ENCODE measurements around the gene SFT2D3. TPM values are rescaled to one million over a fixed set of nuclear protein-coding genes. Genes with fewer than 3 reads are reported as not detected.

The SFT2D3 gene
- total and polyA plus RNA-seq, 8 donors = 0.56 to 6.8 (median 2.8) TPM; not detected in 4

DNA sequence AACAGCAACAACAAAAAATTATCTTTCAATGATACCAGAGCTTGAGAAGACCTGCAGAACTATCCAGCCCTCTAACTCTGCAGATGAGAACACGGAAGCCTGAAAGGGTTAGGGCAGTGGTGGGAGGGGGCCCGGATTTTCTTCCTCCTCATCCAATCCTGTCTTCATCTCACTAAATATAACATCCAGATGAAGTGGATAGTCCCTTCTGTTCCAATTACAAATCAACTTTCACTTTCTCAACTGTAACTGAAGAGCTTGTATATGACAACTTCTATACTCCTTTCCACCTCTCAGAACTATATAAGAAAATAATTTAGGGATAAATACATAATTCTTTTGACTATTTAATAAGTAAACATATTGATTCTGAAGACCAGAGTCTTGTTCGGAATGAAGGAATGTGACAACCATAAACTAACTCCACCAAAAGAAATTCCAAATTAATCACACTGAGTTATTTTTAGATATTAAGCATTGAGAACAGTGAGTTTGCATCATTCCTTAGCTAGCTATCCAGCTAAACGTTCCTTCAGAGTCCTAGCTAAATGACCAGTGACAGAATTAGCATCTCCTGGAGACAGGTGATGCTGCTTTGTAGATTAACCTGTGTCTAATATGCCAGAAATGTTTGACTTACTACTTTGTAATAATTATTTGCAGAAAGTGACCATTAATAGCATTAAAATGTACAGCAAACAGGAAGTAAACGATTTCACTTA lies 32.7 kb downstream of the SFT2D3 start:
- H3K9me3 ChIP-seq = no peaks in the 10 kb centered on the region
- peak in 1 of 4 donors; percentile 22 for DNase-seq
- H3K27me3 ChIP-seq = no peaks in the 10 kb centered on the region
- peak; percentile 61 for ATAC-seq
- no peak overlapping the region for H3K4me3 ChIP-seq
- peak overlapping the region; percentile 6 to 69 for H3K27ac ChIP-seq
- intact Hi-C loops (cut with DNase I) = no loop called here
- TF ChIP-seq, protein P1, sequence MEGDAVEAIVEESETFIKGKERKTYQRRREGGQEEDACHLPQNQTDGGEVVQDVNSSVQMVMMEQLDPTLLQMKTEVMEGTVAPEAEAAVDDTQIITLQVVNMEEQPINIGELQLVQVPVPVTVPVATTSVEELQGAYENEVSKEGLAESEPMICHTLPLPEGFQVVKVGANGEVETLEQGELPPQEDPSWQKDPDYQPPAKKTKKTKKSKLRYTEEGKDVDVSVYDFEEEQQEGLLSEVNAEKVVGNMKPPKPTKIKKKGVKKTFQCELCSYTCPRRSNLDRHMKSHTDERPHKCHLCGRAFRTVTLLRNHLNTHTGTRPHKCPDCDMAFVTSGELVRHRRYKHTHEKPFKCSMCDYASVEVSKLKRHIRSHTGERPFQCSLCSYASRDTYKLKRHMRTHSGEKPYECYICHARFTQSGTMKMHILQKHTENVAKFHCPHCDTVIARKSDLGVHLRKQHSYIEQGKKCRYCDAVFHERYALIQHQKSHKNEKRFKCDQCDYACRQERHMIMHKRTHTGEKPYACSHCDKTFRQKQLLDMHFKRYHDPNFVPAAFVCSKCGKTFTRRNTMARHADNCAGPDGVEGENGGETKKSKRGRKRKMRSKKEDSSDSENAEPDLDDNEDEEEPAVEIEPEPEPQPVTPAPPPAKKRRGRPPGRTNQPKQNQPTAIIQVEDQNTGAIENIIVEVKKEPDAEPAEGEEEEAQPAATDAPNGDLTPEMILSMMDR (IDR thresholded peaks at IDR 0.05) = no peak
- peaks cover 0 to 6% of the 10 kb centered on the region in 2 donors for H3K36me3 ChIP-seq
- peaks cover 0 to 14% of the 10 kb centered on the region in 2 donors for H3K4me1 ChIP-seq

DNA sequence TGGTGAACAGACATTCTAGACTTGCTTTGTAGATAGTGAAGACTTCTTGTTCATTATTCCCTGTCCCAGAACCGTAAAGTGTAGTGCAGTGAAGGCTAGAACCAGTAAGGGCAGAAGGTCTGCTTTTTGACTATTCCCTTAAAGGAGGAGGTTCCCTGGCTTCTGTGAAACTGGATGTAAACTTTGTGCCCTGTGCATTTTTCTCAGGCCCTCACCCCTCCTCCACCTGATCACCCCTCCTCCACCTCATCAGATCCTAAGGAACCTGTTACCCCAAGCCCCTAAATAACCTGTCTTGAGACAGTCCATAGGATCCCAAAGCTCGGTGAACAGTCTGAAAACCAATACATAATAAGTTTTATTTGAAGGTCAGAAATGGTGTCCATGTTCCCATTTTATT lies 33.7 kb downstream of the SFT2D3 start:
- H3K4me1 ChIP-seq = peaks cover 0 to 14% of the 10 kb centered on the region in 2 donors
- H3K4me3 ChIP-seq = no peak overlapping the region
- ATAC-seq (peak; percentile 71), DNase-seq (peak in 1 of 4 donors; percentile 21)
- peaks cover 0 to 6% of the 10 kb centered on the region in 2 donors for H3K36me3 ChIP-seq
- TF ChIP-seq, protein P1 (IDR thresholded peaks at IDR 0.05) = no peak
- H3K27ac ChIP-seq = peak overlapping the region; percentile 6 to 69
- H3K27me3 ChIP-seq = no peaks in the 10 kb centered on the region
- intact Hi-C loops (cut with DNase I) = no loop called here
- no peaks in the 10 kb centered on the region for H3K9me3 ChIP-seq

DNA sequence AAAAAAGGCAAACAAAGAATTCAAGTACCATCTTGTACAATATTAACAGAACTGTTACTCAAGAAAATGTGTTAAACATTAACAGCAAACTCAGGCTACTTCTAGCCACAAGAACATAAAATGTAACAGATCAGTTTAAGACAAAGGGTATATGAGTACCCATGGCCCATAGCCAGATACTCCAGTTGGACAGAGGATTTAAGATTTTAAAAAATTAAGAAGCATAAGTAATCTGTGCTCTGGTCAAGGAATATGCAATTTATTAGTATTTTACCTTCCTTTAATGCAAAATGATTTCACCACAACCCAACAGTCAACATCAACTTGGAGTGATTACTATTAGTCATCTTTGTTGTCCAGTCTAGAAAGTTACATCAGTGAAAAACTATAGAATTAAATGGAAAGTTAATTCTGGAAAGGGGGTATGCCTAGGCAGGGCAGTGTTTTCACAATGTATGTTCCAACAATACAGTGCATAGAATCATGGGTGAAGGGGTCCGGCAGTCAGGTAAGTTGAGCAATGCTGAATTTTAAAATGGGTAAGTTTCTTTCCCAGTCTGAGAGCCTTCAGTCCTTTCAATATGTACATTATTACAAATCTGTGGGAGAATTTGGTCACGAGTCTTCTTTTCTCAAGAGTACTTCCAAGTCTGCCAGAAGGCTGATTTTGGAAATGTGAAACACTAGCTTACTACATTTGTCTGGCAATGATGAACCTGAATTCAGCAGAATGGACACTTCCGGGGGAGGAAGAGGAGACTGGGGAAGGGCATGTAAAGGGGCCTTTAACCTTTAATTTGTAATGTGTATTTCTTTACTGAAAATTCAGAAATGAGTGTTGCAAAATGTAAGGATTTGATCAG lies 34.5 kb downstream of the SFT2D3 start:
- TF ChIP-seq, protein P1 (IDR thresholded peaks at IDR 0.05) = no peak
- H3K27ac ChIP-seq = peak overlapping the region in 1 of 2 donors; percentile 69
- no peak overlapping the region for H3K4me3 ChIP-seq

DNA sequence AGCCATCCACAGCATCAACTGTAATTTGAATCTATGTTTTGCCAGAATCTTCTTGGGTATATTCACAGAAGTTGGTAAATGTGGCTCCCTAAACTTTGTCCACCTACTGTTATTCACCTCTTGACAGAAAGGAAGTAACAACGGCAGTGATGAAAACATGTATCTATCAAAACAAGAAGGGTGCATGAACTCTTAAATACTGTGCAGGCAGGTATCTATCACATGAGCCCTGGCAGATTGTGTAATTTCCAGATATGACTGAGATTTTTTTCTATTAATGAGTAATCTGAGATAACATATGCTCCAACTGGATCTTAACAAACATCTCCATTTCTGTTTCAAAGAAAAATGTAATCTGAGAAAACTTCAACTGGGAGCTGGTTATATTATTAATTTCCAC lies 36.6 kb downstream of the SFT2D3 start:
- Histone ChIP-seq H3K4me1 (peaks cover 0 to 14% of the 10 kb centered on the region in 2 donors), H3K36me3 (peaks cover 0 to 6% of the 10 kb centered on the region in 2 donors), H3K9me3 (no peaks in the 10 kb centered on the region), H3K27ac (no peak overlapping the region), H3K27me3 (no peaks in the 10 kb centered on the region), H3K4me3 (no peak overlapping the region)
- ATAC-seq (no peak), DNase-seq (no peak)
- TF ChIP-seq, protein P1 (IDR thresholded peaks at IDR 0.05) = no peak
- intact Hi-C loops (cut with DNase I) = no loop called here

More for the DNA sequence above, 34.5 kb downstream of the SFT2D3 start:
- peak in 2 of 4 donors; percentile 16 to 26 for DNase-seq
- intact Hi-C loops (cut with DNase I) = no loop called here
- Histone ChIP-seq H3K9me3 (no peaks in the 10 kb centered on the region), H3K4me1 (peaks cover 0 to 14% of the 10 kb centered on the region in 2 donors), H3K36me3 (peaks cover 0 to 6% of the 10 kb centered on the region in 2 donors), H3K27me3 (no peaks in the 10 kb centered on the region)
- ATAC-seq = peak; percentile 68

DNA sequence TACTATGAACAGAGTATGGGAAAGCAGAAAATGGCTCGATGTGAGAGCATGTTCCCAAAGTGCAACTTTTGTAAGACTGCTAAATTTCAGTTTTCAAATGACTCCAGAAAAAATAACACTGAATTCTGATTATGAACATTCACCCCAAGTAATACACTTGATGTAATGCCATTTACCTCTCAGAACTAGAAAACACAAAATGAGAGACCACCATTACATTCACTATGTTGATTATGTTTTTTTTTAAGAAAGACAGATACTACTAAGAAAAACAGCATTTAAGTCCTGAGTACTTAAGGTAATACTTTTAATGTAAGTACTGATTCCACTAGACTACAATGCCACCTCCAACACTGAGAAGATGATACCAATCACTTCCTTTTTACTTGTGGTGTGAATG lies 38.5 kb downstream of the SFT2D3 start:
- H3K27ac ChIP-seq = no peak overlapping the region
- DNase-seq (no peak), ATAC-seq (no peak)
- H3K27me3 ChIP-seq = no peaks in the 10 kb centered on the region
- H3K36me3 ChIP-seq = peaks cover 0 to 13% of the 10 kb centered on the region in 2 donors
- peaks cover 0 to 1% of the 10 kb centered on the region in 2 donors for H3K4me1 ChIP-seq
- no peak overlapping the region for H3K4me3 ChIP-seq
- TF ChIP-seq, protein P1 (IDR thresholded peaks at IDR 0.05) = no peak
- intact Hi-C loops (cut with DNase I) = no loop called here
- H3K9me3 ChIP-seq = no peaks in the 10 kb centered on the region

Measured in left lung (tissue), 10 donors.